GM23248 (cell line): ENCODE measurements around the gene MACROD2. TPM values are rescaled to one million over a fixed set of nuclear protein-coding genes. Genes with fewer than 3 reads are reported as not detected.

Source experiments
- DNase-seq: peaks from one replicate; pipeline ENCODE4 v3.0.0-alpha.2; 2015
- H2AFZ ChIP-seq: fragments of 200-600 bp; sonication (generic); 2 replicates; pipeline ENCODE4 v1.6.1; 2016; ENCODE audit warnings: antibody characterized with exemption
- H3F3A ChIP-seq: fragments of 200-600 bp; sonication (generic); 2 replicates; pipeline ENCODE4 v1.6.1; 2016; ENCODE audit warnings: mild to moderate bottlenecking, antibody characterized with exemption, mixed run types; ENCODE audit not compliant: insufficient read depth
- H3K27ac ChIP-seq: fragments of 200-600 bp; sonication (generic); 2 replicates; pipeline ENCODE4 v1.5.1; 2016; ENCODE audit warnings: mild to moderate bottlenecking
- H3K27me3 ChIP-seq: fragments of 200-600 bp; sonication (generic); replicated peaks from 2 replicates; pipeline ENCODE4 v1.6.1; 2016; ENCODE audit warnings: mild to moderate bottlenecking; ENCODE audit not compliant: insufficient read depth
- H3K36me3 ChIP-seq: fragments of 200-600 bp; sonication (generic); 2 replicates; pipeline ENCODE4 v1.6.1; 2016; ENCODE audit warnings: low read depth, mild to moderate bottlenecking
- H3K4me1 ChIP-seq: fragments of 200-600 bp; sonication (generic); 2 replicates; pipeline ENCODE4 v1.6.1; 2016; ENCODE audit warnings: mild to moderate bottlenecking; ENCODE audit not compliant: insufficient read depth
- H3K4me2 ChIP-seq: fragments of 200-600 bp; sonication (generic); one replicate; pipeline ENCODE4 v1.6.1; 2016; ENCODE audit warnings: mild to moderate bottlenecking; ENCODE audit not compliant: unreplicated experiment
- H3K4me3 ChIP-seq: fragments of 200-600 bp; sonication (generic); 2 replicates; pipeline ENCODE4 v1.5.1; 2016; ENCODE audit warnings: mild to moderate bottlenecking
- H3K79me2 ChIP-seq: fragments of 200-600 bp; sonication (generic); 2 replicates; pipeline ENCODE4 v1.6.1; 2016; ENCODE audit warnings: mild to moderate bottlenecking; ENCODE audit not compliant: insufficient read depth
- H3K9ac ChIP-seq: fragments of 200-600 bp; sonication (generic); 2 replicates; pipeline ENCODE4 v1.6.1; 2016; ENCODE audit warnings: mild to moderate bottlenecking
- H3K9me2 ChIP-seq: fragments of 200-600 bp; sonication (generic); 2 replicates; pipeline ENCODE4 v1.6.1; 2016; ENCODE audit warnings: mixed run types, mild to moderate bottlenecking, moderate library complexity; ENCODE audit not compliant: insufficient read depth
- H3K9me3 ChIP-seq: fragments of 200-600 bp; sonication (generic); one replicate; pipeline ENCODE4 v1.6.1; 2017; ENCODE audit warnings: low read depth
- H4K20me1 ChIP-seq: fragments of 200-600 bp; sonication (generic); 2 replicates; pipeline ENCODE4 v1.6.0; 2016; ENCODE audit not compliant: insufficient read depth
- EZH2 ChIP-seq: fragments of 200-600 bp; sonication (generic); IDR thresholded peaks from 2 replicates; pipeline ENCODE4 v1.6.1; 2018; ENCODE audit warnings: antibody characterized with exemption, mild to moderate bottlenecking; ENCODE audit not compliant: insufficient read depth, poor library complexity, severe bottlenecking
- EZH2phosphoT487 ChIP-seq: fragments of 200-600 bp; sonication (generic); IDR thresholded peaks from 2 replicates; pipeline ENCODE4 v1.6.1; 2018; ENCODE audit warnings: antibody characterized with exemption, moderate library complexity, mild to moderate bottlenecking, low read depth; ENCODE audit not compliant: insufficient read depth
- WGBS, 2 experiments: methylation state at CpG; one replicate each; pipeline ENCODE4 v1.1.6; 2015 to 2017; ENCODE audit warnings: low lambda C conversion rate in 2 of 2, low coverage in 1 of 2; ENCODE audit errors: missing lambda C conversion rate in 2 of 2; 5-methylcytosine and 5-hydroxymethylcytosine counted together
- in situ Hi-C: fragments of 300-500 bp; cut with MboI; formaldehyde crosslinking; loops from 2 replicates; pipeline ENCODE4 v1.15.0; 2020
- polyA plus RNA-seq: library from polyadenylated mRNA; unstranded; fragments of >200 nt; fragmentation: Nextera tagmentation; extraction: Ambion mirVana; gene quantifications from 2 replicates; pipeline ENCODE4 v1.2.1, GENCODE V29; 2016
- total RNA-seq: library from RNA; depleted of rRNA; stranded (reverse); fragments of >200 nt; shearing (Covaris generic); gene quantifications from 2 replicates; pipeline ENCODE4 v1.2.3, GENCODE V29; 2014

Gene MACROD2
- total and polyA plus RNA-seq, 2 experiments from 2014 or later = 1.1 to 3.1 TPM

DNA sequence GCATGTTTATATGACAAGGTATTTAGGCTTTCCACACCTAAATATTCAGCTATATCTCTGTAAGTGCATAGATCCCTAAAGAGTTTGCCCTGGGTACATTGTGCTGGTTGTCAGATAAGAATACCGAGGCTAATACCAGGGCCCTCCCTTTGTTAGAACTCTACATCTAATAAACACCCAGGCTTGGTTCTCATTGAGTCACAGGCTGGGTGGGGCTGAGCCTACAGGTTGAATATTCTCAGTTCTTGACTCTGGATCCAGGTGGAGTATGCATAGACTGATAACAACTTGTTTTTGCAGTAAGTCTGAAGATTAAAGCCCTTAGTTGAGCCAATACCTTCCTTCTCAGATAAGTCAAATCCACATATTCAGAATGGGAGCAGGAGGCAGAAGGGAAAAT is 654.3 kb downstream of the MACROD2 start:
- no peaks in the 10 kb centered on the region for H4K20me1 ChIP-seq
- no peak overlapping the region for H2AFZ ChIP-seq
- WGBS, 2 experiments = 82 to 83% methylated on average over 1 of the region's 1 CpG
- H3K79me2 ChIP-seq = no peaks in the 10 kb centered on the region
- TF ChIP-seq EZH2 = no peak
- no peak for TF ChIP-seq EZH2phosphoT487
- in situ Hi-C loops = no loop called here
- H3K4me1 ChIP-seq = no peaks in the 10 kb centered on the region
- H3K4me2 ChIP-seq = no peak overlapping the region
- H3K4me3 ChIP-seq = no peak overlapping the region
- H3K9me3 ChIP-seq = no peaks in the 10 kb centered on the region
- no peak for DNase-seq
- no peaks in the 10 kb centered on the region for H3K27me3 ChIP-seq
- H3K9ac ChIP-seq = no peak overlapping the region
- H3K27ac ChIP-seq = no peak overlapping the region
- H3K36me3 ChIP-seq = no peaks in the 10 kb centered on the region
- no peaks in the 10 kb centered on the region for H3K9me2 ChIP-seq
- H3F3A ChIP-seq = no peaks in the 10 kb centered on the region

DNA sequence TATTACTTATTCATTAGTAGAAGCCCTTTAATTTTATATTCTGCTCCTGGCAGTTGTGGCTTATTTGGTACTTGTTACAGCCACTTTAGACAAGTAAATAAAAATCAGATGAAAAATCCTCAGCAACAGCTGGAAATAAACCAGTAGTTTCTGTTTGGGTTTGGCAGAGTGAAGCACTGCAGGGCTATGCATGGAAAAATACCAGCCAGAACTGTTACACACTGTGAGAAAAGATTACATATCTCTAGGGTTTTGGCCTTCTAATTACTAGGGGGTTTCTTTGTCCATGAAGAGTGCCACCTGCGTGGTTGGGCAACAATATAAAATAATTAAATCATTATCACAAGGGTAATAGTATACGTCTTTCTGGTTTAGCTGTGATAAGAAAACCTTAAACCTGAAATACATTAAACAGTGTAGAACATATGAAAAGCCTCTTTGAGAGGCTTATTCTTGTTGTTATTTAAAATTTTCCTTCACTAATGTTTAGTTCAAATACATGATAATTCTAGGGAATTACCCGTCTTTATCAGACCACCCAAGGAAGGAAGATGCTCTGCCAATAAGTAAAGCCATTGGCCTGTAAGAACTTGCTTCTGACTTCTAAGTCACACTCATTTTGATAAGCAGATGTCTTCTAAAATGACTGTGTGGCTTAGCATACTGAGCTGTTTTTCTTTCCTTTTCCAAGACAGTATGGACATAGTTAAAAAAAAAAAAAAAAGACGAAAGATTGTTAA is 662.1 kb downstream of the MACROD2 start:
- H3K79me2 ChIP-seq = no peaks in the 10 kb centered on the region
- H2AFZ ChIP-seq = no peak overlapping the region
- H3K9me2 ChIP-seq = no peaks in the 10 kb centered on the region
- H3F3A ChIP-seq = no peaks in the 10 kb centered on the region
- no peak overlapping the region for H3K9ac ChIP-seq
- no peaks in the 10 kb centered on the region for H3K36me3 ChIP-seq
- DNase-seq = no peak
- H4K20me1 ChIP-seq = no peaks in the 10 kb centered on the region
- in situ Hi-C loops = no loop called here
- H3K27me3 ChIP-seq = no peaks in the 10 kb centered on the region
- H3K4me1 ChIP-seq = no peaks in the 10 kb centered on the region
- no peaks in the 10 kb centered on the region for H3K9me3 ChIP-seq
- 65 to 67% methylated on average over 4 of the region's 4 CpGs for WGBS, 2 experiments
- TF ChIP-seq EZH2phosphoT487 (no peak), EZH2 (no peak)
- no peak overlapping the region for H3K4me3 ChIP-seq
- no peak overlapping the region for H3K4me2 ChIP-seq
- H3K27ac ChIP-seq = no peak overlapping the region

DNA sequence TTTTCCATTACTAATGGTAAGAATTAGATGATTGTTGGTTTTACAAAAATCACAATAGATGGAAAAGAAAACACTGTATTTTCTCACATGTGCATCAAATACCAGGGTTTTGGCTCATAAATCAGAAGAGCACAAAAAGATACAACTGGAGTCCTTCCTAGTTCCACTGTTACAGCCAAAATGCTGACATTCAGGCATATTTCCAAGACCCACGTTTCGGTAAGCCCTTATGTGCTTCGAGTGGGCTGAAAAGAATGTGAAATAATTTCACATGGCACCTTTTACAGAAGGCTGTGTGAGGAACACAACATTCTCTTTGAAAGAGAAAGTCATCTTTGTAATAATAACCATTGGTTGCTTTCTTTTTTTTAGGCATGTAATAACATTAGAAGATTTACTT is 668.8 kb downstream of the MACROD2 start:
- Histone ChIP-seq H3K27me3 (no peaks in the 10 kb centered on the region), H3K4me1 (no peaks in the 10 kb centered on the region), H4K20me1 (no peaks in the 10 kb centered on the region), H3K79me2 (no peaks in the 10 kb centered on the region), H2AFZ (no peak overlapping the region), H3K4me2 (no peak overlapping the region), H3K27ac (no peak overlapping the region), H3K4me3 (no peak overlapping the region), H3K9me3 (no peaks in the 10 kb centered on the region), H3F3A (no peaks in the 10 kb centered on the region), H3K9ac (no peak overlapping the region), H3K36me3 (no peaks in the 10 kb centered on the region), H3K9me2 (no peaks in the 10 kb centered on the region)
- WGBS, 2 experiments = 3 to 9% methylated on average over 3 of the region's 3 CpGs
- TF ChIP-seq EZH2phosphoT487 = no peak
- TF ChIP-seq EZH2 = no peak
- DNase-seq = no peak
- in situ Hi-C loops = no loop called here

DNA sequence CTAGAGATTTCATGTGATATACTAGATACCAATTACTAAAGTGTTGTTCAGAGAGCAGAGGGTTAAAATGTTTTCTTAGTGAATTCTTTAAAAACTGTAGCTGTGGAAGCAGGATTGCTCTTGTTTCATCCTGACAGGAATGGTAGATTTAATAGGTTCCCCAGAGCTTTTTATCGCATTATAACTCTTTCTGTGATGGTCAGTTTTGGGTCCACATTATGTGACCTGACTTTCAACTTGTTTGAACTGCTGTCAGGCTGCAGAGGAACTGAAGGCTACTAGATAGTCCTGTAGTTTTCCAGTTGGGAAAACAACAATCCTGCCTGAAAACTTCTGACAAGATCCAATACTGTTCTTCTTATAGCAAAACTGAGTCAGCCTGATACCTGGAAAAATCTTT is 671.4 kb downstream of the MACROD2 start:
- Histone ChIP-seq H3K9me2 (no peaks in the 10 kb centered on the region), H3K4me2 (no peak overlapping the region), H3F3A (no peaks in the 10 kb centered on the region), H3K27ac (no peak overlapping the region), H2AFZ (no peak overlapping the region), H3K4me3 (no peak overlapping the region), H3K9me3 (no peaks in the 10 kb centered on the region), H4K20me1 (no peaks in the 10 kb centered on the region), H3K9ac (no peak overlapping the region), H3K4me1 (no peaks in the 10 kb centered on the region), H3K27me3 (no peaks in the 10 kb centered on the region), H3K79me2 (no peaks in the 10 kb centered on the region), H3K36me3 (no peaks in the 10 kb centered on the region)
- no peak for TF ChIP-seq EZH2
- TF ChIP-seq EZH2phosphoT487 = no peak
- WGBS, 2 experiments = 92 to 96% methylated on average over 1 of the region's 1 CpG
- in situ Hi-C loops = no loop called here
- DNase-seq = no peak
